K562 (cell line): ENCODE data around the gene NIPBL. TPM values are rescaled to one million over a fixed set of nuclear protein-coding genes. Genes with fewer than 3 reads are reported as not detected.

Source experiments
- ATAC-seq: fragments of 200-7000 bp; cut with Tn5 transposase; 3 replicates; pipeline ENCODE4 v1.9.1; 2020; ENCODE audit warnings: moderate library complexity
- BruUV-seq: library from RNA; stranded (reverse); fragments of 400-500 nt; replicated peaks from 2 replicates; lab custom pipeline; 2021; lab: Mats Ljungman, UMichigan
- CTCF ChIA-PET: fragments of 300-600 bp; formaldehyde crosslinking; extraction: SDS; loops from one replicate; lab custom pipeline; 2021; ENCODE audit warnings: low intra/inter-chr PET ratio; lab: Yijun Ruan, JAX
- POLR2A ChIA-PET: fragments of 300-600, 350-650 bp; sonication (Branson Sonifier 250); formaldehyde crosslinking; extraction: SDS; loops from one replicate; lab custom pipeline; 2021; ENCODE audit warnings: antibody characterized with exemption, inconsistent platforms; lab: Yijun Ruan, JAX
- DNase-seq, 4 experiments: peaks; one replicate each; pipeline versions ENCODE4 v3.0.0 to v3.0.0-alpha.2; 2011 to 2018; ENCODE audit warnings: low spot score in 3 of 4, mixed read lengths in 3 of 4; ENCODE audit errors: extremely low read depth in 1 of 4
- FAIRE-seq: peaks from 2 replicates; lab custom pipeline; 2011; peaks lifted over from hg19 to GRCh38; lab: Jason Lieb, UNC
- H2AFZ ChIP-seq: 2 replicates; pipeline ENCODE4 v1.6.0; 2011; ENCODE audit warnings: low read depth, low read length, control low read depth, inconsistent platforms
- H3K27ac ChIP-seq: fragments of 200-600 bp; 3 replicates; pipeline ENCODE4 v1.8.0; 2011; ENCODE audit warnings: low read depth, mild to moderate bottlenecking, control low read depth, inconsistent platforms, low read length, moderate library complexity, mixed read lengths; ENCODE audit errors: extremely low read depth
- H3K27me3 ChIP-seq, 2 experiments: fragments of 300-600 bp in 1 of 2; 2 replicates in 1 of 2; 3 replicates in 1 of 2; pipeline versions ENCODE4 v1.6.0 to v1.8.0; 2011; ENCODE audit warnings: inconsistent platforms in 2 of 2, low read length in 2 of 2, mild to moderate bottlenecking in 1 of 2, mixed read lengths in 1 of 2, moderate library complexity in 1 of 2; ENCODE audit not compliant: control insufficient read depth in 2 of 2, insufficient read depth in 2 of 2
- H3K36me3 ChIP-seq: fragments of 300-600 bp; 3 replicates; pipeline ENCODE4 v1.8.0; 2011; ENCODE audit warnings: mild to moderate bottlenecking, low read length, inconsistent platforms; ENCODE audit not compliant: control insufficient read depth, insufficient read depth
- H3K4me1 ChIP-seq, 2 experiments: fragments of 200-600 bp in 1 of 2; replicated peaks in 1 of 2; 2 replicates in 1 of 2; 3 replicates in 1 of 2; pipeline versions ENCODE4 v1.5.1 to v1.8.0; 2011; ENCODE audit warnings: inconsistent platforms in 2 of 2, low read length in 2 of 2, mild to moderate bottlenecking in 1 of 2, mixed read lengths in 1 of 2, moderate library complexity in 1 of 2; ENCODE audit not compliant: control insufficient read depth in 2 of 2, insufficient read depth in 2 of 2
- H3K4me2 ChIP-seq: 2 replicates; pipeline ENCODE4 v1.6.1; 2011; ENCODE audit warnings: low read length, control low read depth, inconsistent platforms, mixed read lengths; ENCODE audit not compliant: insufficient read depth
- H3K4me3 ChIP-seq: fragments of 200-600 bp; sonication (generic), shearing (Covaris generic); 2 replicates; pipeline ENCODE4 v1.5.1; 2016; ENCODE audit warnings: control low read depth, inconsistent platforms
- H3K79me2 ChIP-seq: fragments of 200-600 bp; 3 replicates; pipeline ENCODE4 v1.8.0; 2011; ENCODE audit warnings: low read length, inconsistent platforms; ENCODE audit not compliant: control insufficient read depth, insufficient read depth
- H3K9ac ChIP-seq, 2 experiments: 2 replicates each; pipeline versions ENCODE4 v1.6.0 to v1.6.1; 2011; ENCODE audit warnings: low read depth in 2 of 2, low read length in 2 of 2, control low read depth in 1 of 2, inconsistent platforms in 1 of 2, mild to moderate bottlenecking in 1 of 2, mixed read lengths in 1 of 2; ENCODE audit not compliant: insufficient read depth in 1 of 2
- H3K9me1 ChIP-seq: one replicate; pipeline ENCODE4 v1.6.0; 2011; ENCODE audit warnings: inconsistent platforms, mild to moderate bottlenecking, low read length, moderate library complexity; ENCODE audit not compliant: control insufficient read depth, insufficient read depth
- H3K9me3 ChIP-seq: replicated peaks from 2 replicates; pipeline ENCODE4 v1.5.1; 2011; ENCODE audit warnings: low read depth, low read length, inconsistent platforms; ENCODE audit not compliant: control insufficient read depth, insufficient read depth
- H4K20me1 ChIP-seq: replicated peaks from 2 replicates; pipeline ENCODE4 v1.6.1; 2011; ENCODE audit warnings: low read length, inconsistent platforms, mixed read lengths; ENCODE audit not compliant: control insufficient read depth, insufficient read depth
- ERF ChIP-seq: fragments of 450-650 bp; formaldehyde crosslinking; IDR thresholded peaks from 2 replicates; pipeline ENCODE4 v1.4.0; 2020; ENCODE audit warnings: mild to moderate bottlenecking, mixed read lengths
- SMARCA5 ChIP-seq: fragments of 450-650 bp; IDR thresholded peaks from 2 replicates; pipeline ENCODE4 v1.6.1; 2016
- TCF7L2 ChIP-seq: fragments of 150-350 bp; IDR thresholded peaks from 2 replicates; pipeline ENCODE4 v1.6.1; 2016; ENCODE audit warnings: low read depth, mild to moderate bottlenecking, low read length, moderate library complexity
- YY1 ChIP-seq, 3 experiments: IDR thresholded peaks; 2 replicates each; pipeline ENCODE4 v1.6.1; 2011; ENCODE audit warnings: low read length in 2 of 3, mild to moderate bottlenecking in 2 of 3, moderate library complexity in 2 of 3, borderline replicate concordance in 1 of 3, control low read depth in 1 of 3, low read depth in 1 of 3; ENCODE audit not compliant: insufficient read depth in 3 of 3, insufficient replicate concordance in 2 of 3, control insufficient read depth in 1 of 3, insufficient read length in 1 of 3; ENCODE audit errors: extremely low read depth in 1 of 3
- ZBTB40 ChIP-seq, 2 experiments: fragments of 450-650 bp in 1 of 2; sonication (generic) in 1 of 2; formaldehyde crosslinking in 1 of 2; IDR thresholded peaks; 2 replicates each; pipeline versions ENCODE4 v1.7.1 to v1.9.0; 2016 to 2022; ENCODE audit warnings: inconsistent platforms in 1 of 2, mild to moderate bottlenecking in 1 of 2, missing genetic modification reagents in 1 of 2
- ZNF197 ChIP-seq: fragments of 200-800 bp; sonication (Bioruptor generic); IDR thresholded peaks from 2 replicates; pipeline ENCODE4 v1.6.1; 2016; ENCODE audit warnings: low read depth, missing genetic modification characterization, missing compliant biosample characterization
- ZNF280A ChIP-seq: fragments of 450-650 bp; IDR thresholded peaks from 2 replicates; pipeline ENCODE4 v1.6.1; 2018; ENCODE audit warnings: mild to moderate bottlenecking, low read depth; ENCODE audit not compliant: partially characterized antibody
- WGBS: fragments of 100-300 bp; shearing (Covaris generic); methylation state at CpG from one replicate; pipeline ENCODE4 v1.1.6; 2016; ENCODE audit warnings: low coverage, mixed read lengths; ENCODE audit not compliant: insufficient coverage; ENCODE audit errors: missing lambda C conversion rate; 5-methylcytosine and 5-hydroxymethylcytosine counted together
- in situ Hi-C: fragments of 300-500 bp; cut with MboI; formaldehyde crosslinking; loops from 4 replicates; pipeline ENCODE4 v1.15.0; 2018; ENCODE audit warnings: inconsistent platforms, mixed read lengths
- intact Hi-C: fragments of 100-400 bp; cut with micrococcal nuclease; formaldehyde crosslinking; loops from 2 replicates; pipeline ENCODE4 v1.14.2; 2022
- polyA plus RNA-seq, 8 experiments: library from polyadenylated mRNA; depleted of rRNA in 4 of 8; stranded (reverse) in 5 of 8; unstranded in 3 of 8; fragments of >200 nt; fragmentation: Nextera tagmentation in 2 of 8; fragmentation: Illumina TruSeq in 1 of 8; extraction: Ambion mirVana in 2 of 8; extraction: Trizol in 1 of 8; gene quantifications; 2 replicates each; pipeline versions ENCODE4 v1.2.1 to v1.2.3, GENCODE V29; 2011 to 2014; ENCODE audit warnings: inconsistent platforms in 1 of 8, missing spikeins in 1 of 8
- total RNA-seq, 7 experiments: library from RNA; depleted of rRNA in 6 of 7; stranded (reverse); fragments of >200 nt in 6 of 7; fragmentation: Illumina TruSeq in 2 of 7; extraction: Trizol in 2 of 7; gene quantifications; 2 replicates each; pipeline versions ENCODE4 v1.2.1 to v1.2.3, GENCODE V29; 2011 to 2021; ENCODE audit warnings: low replicate concordance in 1 of 7

The NIPBL gene
- total and polyA plus RNA-seq, 9 of the 15 experiments (the other 6 are each of a cell fraction or from before 2014, with no cell fraction given), result 12.9 to 56.7 (median 38.9) TPM

- TF ChIP-seq TCF7L2, result no peak
- TF ChIP-seq ZNF197 (CRISPR knock-in tag), result no peak
- no peak for TF ChIP-seq YY1 (IDR thresholded peaks at IDR 0.05; ENCODE audit: borderline replicate concordance in 1 of 3, control insufficient read depth in 1 of 3, extremely low read depth in 1 of 3, insufficient read depth in 3 of 3, insufficient read length in 1 of 3, insufficient replicate concordance in 2 of 3, low read depth in 1 of 3, low read length in 2 of 3)
- TF ChIP-seq ZBTB40 (IDR thresholded peaks at IDR 0.05), result no peak
- TF ChIP-seq ZBTB40 (CRISPR knock-in tag; IDR thresholded peaks at IDR 0.05), result no peak
- TF ChIP-seq ZNF280A, result no peak
- no peak for TF ChIP-seq ERF (CRISPR knock-in tag)
- no peak for TF ChIP-seq SMARCA5
- Histone ChIP-seq H3K27me3 (no peaks in the 10 kb centered on the region; a peak in 1 of 5 replicates), H3K9ac (no peak overlapping the region), H3K4me2 (no peak overlapping the region), H2AFZ (0 out of 2 replicates have a peak overlapping the region, but pooled peaks have one; percentile 0), H3K27ac (no peak overlapping the region), H3K9me3 (no peaks in the 10 kb centered on the region), H3K4me3 (no peak overlapping the region), H3K4me1 (no peaks in the 10 kb centered on the region), H4K20me1 (no peaks in the 10 kb centered on the region), H3K79me2 (no peaks in the 10 kb centered on the region), H3K9me1 (no peaks in the 10 kb centered on the region), H3K36me3 (no peaks in the 10 kb centered on the region)
- POLR2A ChIA-PET, result interaction anchor here (1.4 kb wide), 2 partner anchors 8 to 9 kb away, joined by 3 to 8 read pairs; no protein-coding TSS in a partner anchor
- 62% methylated on average over 10 of the region's 10 CpGs for WGBS
- CTCF ChIA-PET, result no interaction called here
- FAIRE-seq (no peak), ATAC-seq (no peak), DNase-seq (no peak)
- intact Hi-C loops, result no loop called here
- BruUV-seq, result no TSS peak
- in situ Hi-C loops, result no loop called here
Measured at GRCh38 chr5:36855141-36855495, 21.5 kb upstream of the NIPBL start.
